SU-DHL-6 (cell line): ENCODE measurements around the gene ATP6V0C.

Source experiments
- EZH2phosphoT487 ChIP-seq: fragments of 200-600 bp; sonication (generic), shearing (Covaris generic); conservative IDR thresholded peaks from 2 replicates; pipeline ENCODE4 v1.6.1; 2018; ENCODE audit warnings: mild to moderate bottlenecking, antibody characterized with exemption, low read length, moderate library complexity, mixed read lengths
- TF ChIP-seq, protein P1 (sequence below): fragments of 200-600 bp; sonication (generic); IDR thresholded peaks from one replicate; pipeline ENCODE4 v1.5.1; 2017; ENCODE audit warnings: antibody characterized with exemption, mild to moderate bottlenecking, low read length, moderate library complexity; ENCODE audit not compliant: insufficient read depth, poor library complexity, severe bottlenecking

DNA sequence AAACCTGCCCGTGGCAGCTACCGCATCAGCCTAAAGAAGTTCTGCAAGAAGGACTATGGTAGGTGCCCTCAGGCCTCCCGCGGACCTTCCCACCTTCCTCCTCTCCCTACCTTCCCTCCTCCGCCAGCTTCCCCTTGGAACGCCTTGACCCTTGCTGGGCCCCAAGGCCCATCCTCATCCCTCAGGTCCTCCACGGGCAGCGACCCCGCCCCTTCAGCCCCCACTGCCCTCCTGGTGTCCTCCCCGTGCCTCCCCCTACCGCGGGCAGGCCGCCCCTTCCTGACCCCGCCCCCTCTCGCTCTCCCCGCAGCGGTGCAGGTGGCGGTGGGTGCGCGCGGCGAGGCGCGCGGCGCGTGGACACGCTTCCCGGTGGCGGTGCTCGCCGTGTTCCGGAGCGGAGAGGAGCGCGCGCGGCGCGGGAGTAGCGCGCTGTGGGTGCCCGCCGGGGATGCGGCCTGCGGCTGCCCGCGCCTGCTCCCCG lies 40.3 kb upstream of the ATP6V0C start:
- TF ChIP-seq, protein P1, sequence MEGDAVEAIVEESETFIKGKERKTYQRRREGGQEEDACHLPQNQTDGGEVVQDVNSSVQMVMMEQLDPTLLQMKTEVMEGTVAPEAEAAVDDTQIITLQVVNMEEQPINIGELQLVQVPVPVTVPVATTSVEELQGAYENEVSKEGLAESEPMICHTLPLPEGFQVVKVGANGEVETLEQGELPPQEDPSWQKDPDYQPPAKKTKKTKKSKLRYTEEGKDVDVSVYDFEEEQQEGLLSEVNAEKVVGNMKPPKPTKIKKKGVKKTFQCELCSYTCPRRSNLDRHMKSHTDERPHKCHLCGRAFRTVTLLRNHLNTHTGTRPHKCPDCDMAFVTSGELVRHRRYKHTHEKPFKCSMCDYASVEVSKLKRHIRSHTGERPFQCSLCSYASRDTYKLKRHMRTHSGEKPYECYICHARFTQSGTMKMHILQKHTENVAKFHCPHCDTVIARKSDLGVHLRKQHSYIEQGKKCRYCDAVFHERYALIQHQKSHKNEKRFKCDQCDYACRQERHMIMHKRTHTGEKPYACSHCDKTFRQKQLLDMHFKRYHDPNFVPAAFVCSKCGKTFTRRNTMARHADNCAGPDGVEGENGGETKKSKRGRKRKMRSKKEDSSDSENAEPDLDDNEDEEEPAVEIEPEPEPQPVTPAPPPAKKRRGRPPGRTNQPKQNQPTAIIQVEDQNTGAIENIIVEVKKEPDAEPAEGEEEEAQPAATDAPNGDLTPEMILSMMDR = no peak
- TF ChIP-seq EZH2phosphoT487 = no peak
